Esophagus squamous epithelium (tissue), 5 donors: ENCODE results near the gene FXYD6. TPM values are rescaled to one million over a fixed set of nuclear protein-coding genes. Genes with fewer than 3 reads are reported as not detected.

ENCODE experiments used
- DNase-seq: peaks from one replicate; lab custom pipeline; 2025; lab: John Stamatoyannopoulos, UW
- H3K27ac ChIP-seq, 4 donors: fragments of 200-600 bp; sonication (generic); one replicate each; pipeline ENCODE4 v1.5.1; 2016 to 2019; ENCODE audit warnings: mild to moderate bottlenecking in 1 of 4
- H3K27me3 ChIP-seq, 4 donors: fragments of 200-600 bp; sonication (generic); 1 replicate in 3 of 4; 2 replicates in 1 of 4; pipeline versions ENCODE4 v1.5.1 to v1.6.0; 2017 to 2021; ENCODE audit warnings: antibody characterized with exemption in 1 of 4
- H3K36me3 ChIP-seq, 3 donors: fragments of 200-600 bp; sonication (generic); one replicate each; pipeline ENCODE4 v1.5.1; 2016 to 2019
- H3K4me1 ChIP-seq, 3 donors: fragments of 200-600 bp; sonication (generic); one replicate each; pipeline ENCODE4 v1.5.1; 2017 to 2019
- H3K4me3 ChIP-seq, 4 donors: fragments of 200-600 bp; sonication (generic); 1 replicate in 3 of 4; 2 replicates in 1 of 4; pipeline ENCODE4 v1.5.1; 2016 to 2019; ENCODE audit warnings: mild to moderate bottlenecking in 2 of 4, moderate library complexity in 1 of 4
- H3K9me3 ChIP-seq, 3 donors: fragments of 200-600 bp; sonication (generic); one replicate each; pipeline ENCODE4 v1.5.1; 2016 to 2019
- CTCF ChIP-seq, 6 experiments: fragments of 450-650 bp in 4 of 6; fragments of 200-600 bp in 2 of 6; sonication (generic) in 2 of 6; IDR thresholded peaks; one replicate each; pipeline ENCODE4 v1.5.1; 2016 to 2019; ENCODE audit warnings: antibody characterized with exemption in 6 of 6, mild to moderate bottlenecking in 4 of 6, moderate library complexity in 4 of 6
- POLR2A ChIP-seq, 4 donors: fragments of 450-650 bp; IDR thresholded peaks; one replicate each; pipeline ENCODE4 v1.6.1; 2017; ENCODE audit warnings: antibody characterized with exemption in 4 of 4, mild to moderate bottlenecking in 4 of 4, moderate library complexity in 3 of 4
- WGBS, 2 donors: methylation state at CpG; one replicate each; pipeline ENCODE4 v1.1.5; 2018; 5-methylcytosine and 5-hydroxymethylcytosine counted together
- intact Hi-C: fragments of 100-400 bp; cut with DNase I; formaldehyde crosslinking; loops from one replicate; pipeline ENCODE4 v1.15.0; 2022
- total RNA-seq, 4 donors: library from RNA; depleted of rRNA; stranded (reverse); fragments of >200 nt; gene quantifications; one replicate each; pipeline ENCODE4 v1.1.0, GENCODE V29; 2016
- donor health status: DM: yes; HTN: yes; CAD: no.

The FXYD6 gene
- total RNA-seq, 4 donors from 2014 or later: 0.61 to 27.7 (median 2.1) TPM

- Histone ChIP-seq H3K9me3 (no peaks in the 10 kb centered on the region), H3K27me3 (peaks cover 0 to 38% (median 0%) of the 10 kb centered on the region in 4 donors), H3K27ac (no peak overlapping the region), H3K36me3 (no peaks in the 10 kb centered on the region), H3K4me3 (no peak overlapping the region), H3K4me1 (peaks cover 0 to 6% (median 0%) of the 10 kb centered on the region in 3 donors)
- DNase-seq: no peak
- intact Hi-C loops: loop anchor here (5.0 kb wide), 1 partner anchor 212 kb away; no protein-coding TSS in a partner anchor
- 81 to 100% methylated on average over 1 to 6 of the region's 10 CpGs for WGBS, 2 donors
- TF ChIP-seq CTCF (IDR thresholded peaks at IDR 0.05): no peak
- no peak for TF ChIP-seq POLR2A (IDR thresholded peaks at IDR 0.05)
Measured at GRCh38 chr11:117839936-117840813, 36.3 kb downstream of the FXYD6 start.

DNA sequence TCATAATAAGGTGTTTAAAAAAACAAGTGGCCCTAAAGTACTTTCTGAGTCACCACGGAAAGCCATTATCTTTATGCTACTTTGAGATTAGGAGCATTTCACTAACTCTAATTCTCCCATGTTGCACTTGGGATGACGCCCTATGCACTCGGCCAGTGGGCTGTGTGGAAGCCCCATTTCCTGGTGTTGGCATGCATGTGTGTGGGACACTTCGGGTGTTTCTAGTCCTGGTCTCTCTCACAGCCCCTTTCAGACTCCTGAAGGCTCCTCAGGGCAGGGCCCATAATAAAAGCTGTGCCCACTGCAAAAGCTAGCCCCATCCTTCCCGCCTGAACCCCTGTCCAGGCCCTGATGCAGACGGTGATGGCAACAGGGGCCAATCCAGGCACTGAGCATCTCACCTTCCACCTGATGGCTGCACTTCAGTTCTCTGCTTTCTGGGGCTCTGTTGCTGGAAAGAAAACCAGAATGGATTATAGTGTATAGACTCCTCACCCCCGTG lies 37.0 kb downstream of the FXYD6 start:
- peaks cover 0 to 42% (median 0%) of the 10 kb centered on the region in 4 donors for H3K27me3 ChIP-seq
- no peaks in the 10 kb centered on the region for H3K36me3 ChIP-seq
- H3K27ac ChIP-seq: no peak overlapping the region
- no peaks in the 10 kb centered on the region for H3K9me3 ChIP-seq
- no peak for TF ChIP-seq POLR2A (IDR thresholded peaks at IDR 0.05)
- no peak for TF ChIP-seq CTCF (IDR thresholded peaks at IDR 0.05)
- no peak overlapping the region for H3K4me3 ChIP-seq
- DNase-seq: no peak
- H3K4me1 ChIP-seq: peaks cover 0 to 6% (median 0%) of the 10 kb centered on the region in 3 donors
- intact Hi-C loops: no loop called here
- 60 to 72% methylated on average over 4 to 6 of the region's 7 CpGs for WGBS, 2 donors

DNA sequence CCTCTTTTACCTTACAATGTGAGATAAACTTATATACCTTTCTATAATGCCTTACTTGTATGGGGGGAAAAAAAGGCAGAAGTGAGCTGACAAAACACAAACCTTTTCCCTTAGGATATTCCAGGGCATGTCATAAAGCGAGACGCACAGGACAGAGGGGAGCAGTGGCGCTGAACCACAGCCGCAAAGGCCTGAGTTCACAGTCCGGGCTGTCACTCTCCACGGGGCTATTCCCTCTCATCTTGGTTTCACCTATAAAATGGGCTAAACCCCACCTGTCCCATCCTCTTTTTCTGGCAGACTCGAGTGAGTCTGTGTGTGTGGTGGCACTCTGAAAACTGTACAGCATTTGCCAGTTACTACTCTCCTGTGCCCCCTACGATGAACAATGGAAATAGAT lies 37.6 kb downstream of the FXYD6 start:
- no peaks in the 10 kb centered on the region for H3K9me3 ChIP-seq
- H3K27me3 ChIP-seq: peaks cover 0 to 42% (median 0%) of the 10 kb centered on the region in 4 donors
- intact Hi-C loops: no loop called here
- WGBS, 2 donors: 68 to 72% methylated on average over 8 of the region's 8 CpGs
- H3K27ac ChIP-seq: no peak overlapping the region
- H3K4me3 ChIP-seq: no peak overlapping the region
- H3K36me3 ChIP-seq: no peaks in the 10 kb centered on the region
- no peak for DNase-seq
- TF ChIP-seq CTCF (IDR thresholded peaks at IDR 0.05) (no peak), POLR2A (IDR thresholded peaks at IDR 0.05) (no peak)
- peaks cover 0 to 6% (median 0%) of the 10 kb centered on the region in 3 donors for H3K4me1 ChIP-seq

DNA sequence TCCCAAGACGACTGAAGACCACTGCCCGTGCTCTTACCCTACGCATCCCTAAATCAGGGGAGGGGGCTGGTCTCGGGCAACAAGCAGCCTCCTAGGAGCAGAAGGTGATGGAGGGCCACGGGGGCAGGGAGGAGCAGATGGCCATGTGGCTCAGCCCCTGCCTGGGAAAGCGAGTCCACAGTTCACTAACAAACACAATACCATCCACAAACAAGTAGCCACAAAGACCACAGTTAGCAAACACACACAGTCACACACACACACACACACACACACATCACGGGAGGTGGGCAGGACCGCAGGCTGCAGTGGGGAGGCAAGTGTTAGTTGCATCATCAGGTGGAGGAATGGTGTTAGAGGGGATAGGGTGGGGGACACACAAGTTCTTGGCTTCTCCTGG lies 38.7 kb downstream of the FXYD6 start:
- TF ChIP-seq POLR2A (IDR thresholded peaks at IDR 0.05): no peak
- no peak for TF ChIP-seq CTCF (IDR thresholded peaks at IDR 0.05)
- H3K4me3 ChIP-seq: no peak overlapping the region
- H3K9me3 ChIP-seq: no peaks in the 10 kb centered on the region
- H3K27ac ChIP-seq: no peak overlapping the region
- H3K36me3 ChIP-seq: no peaks in the 10 kb centered on the region
- whole genome bisulfite sequencing, 2 donors: 40 to 74% methylated on average over 7 to 8 of the region's 8 CpGs
- intact Hi-C loops: no loop called here
- peaks cover 0 to 47% (median 0%) of the 10 kb centered on the region in 4 donors for H3K27me3 ChIP-seq
- no peak for DNase-seq
- peaks cover 0 to 11% (median 0%) of the 10 kb centered on the region in 3 donors for H3K4me1 ChIP-seq
